ENCODE results near the gene LMO3.

LMO3 gene

GRCh38 chr12:16606201-16606849, 363 bp upstream of the LMO3 start:
- Mint-ChIP-seq H3K4me1 (ENCODE audit: low read depth) (no peaks in the 10 kb centered on the region), H3K9me3 (no peaks in the 10 kb centered on the region), H3K36me3 (ENCODE audit: low read depth) (no peaks in the 10 kb centered on the region), H3K27me3 (peaks cover 62% of the 10 kb centered on the region), H3K27ac (no peak overlapping the region), H3K4me3 (no peak overlapping the region)
- no peak for DNase-seq

DNA sequence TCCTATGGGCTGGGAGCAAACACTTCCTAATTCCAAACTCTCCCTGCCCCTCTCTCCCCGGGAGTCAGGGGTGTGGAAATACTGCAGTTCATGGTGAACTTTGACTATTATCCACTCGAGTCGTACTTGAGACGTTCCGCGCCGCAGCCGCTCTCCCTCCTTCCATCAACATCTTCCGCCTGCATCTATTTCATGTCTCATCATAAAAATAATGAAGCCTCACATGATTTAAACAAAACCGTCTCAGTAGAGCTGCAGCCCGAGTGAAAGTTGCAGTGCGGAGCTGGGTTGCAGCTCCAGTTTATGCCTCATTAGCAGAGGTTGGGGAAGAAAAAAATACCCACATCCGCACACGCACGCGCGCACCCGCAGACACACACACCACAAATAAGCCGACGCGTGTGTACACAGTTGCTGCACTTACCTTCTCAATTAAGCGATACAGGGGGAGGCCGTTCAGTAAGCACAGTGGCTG, 283 bp downstream of the LMO3 start:
- Mint-ChIP-seq H3K9me3 (peaks cover 2% of the 10 kb centered on the region), H3K4me3 (no peak overlapping the region), H3K36me3 (ENCODE audit: low read depth) (no peaks in the 10 kb centered on the region), H3K27me3 (peaks cover 62% of the 10 kb centered on the region), H3K27ac (no peak overlapping the region), H3K4me1 (ENCODE audit: low read depth) (no peaks in the 10 kb centered on the region)
- DNase-seq = no peak

DNA sequence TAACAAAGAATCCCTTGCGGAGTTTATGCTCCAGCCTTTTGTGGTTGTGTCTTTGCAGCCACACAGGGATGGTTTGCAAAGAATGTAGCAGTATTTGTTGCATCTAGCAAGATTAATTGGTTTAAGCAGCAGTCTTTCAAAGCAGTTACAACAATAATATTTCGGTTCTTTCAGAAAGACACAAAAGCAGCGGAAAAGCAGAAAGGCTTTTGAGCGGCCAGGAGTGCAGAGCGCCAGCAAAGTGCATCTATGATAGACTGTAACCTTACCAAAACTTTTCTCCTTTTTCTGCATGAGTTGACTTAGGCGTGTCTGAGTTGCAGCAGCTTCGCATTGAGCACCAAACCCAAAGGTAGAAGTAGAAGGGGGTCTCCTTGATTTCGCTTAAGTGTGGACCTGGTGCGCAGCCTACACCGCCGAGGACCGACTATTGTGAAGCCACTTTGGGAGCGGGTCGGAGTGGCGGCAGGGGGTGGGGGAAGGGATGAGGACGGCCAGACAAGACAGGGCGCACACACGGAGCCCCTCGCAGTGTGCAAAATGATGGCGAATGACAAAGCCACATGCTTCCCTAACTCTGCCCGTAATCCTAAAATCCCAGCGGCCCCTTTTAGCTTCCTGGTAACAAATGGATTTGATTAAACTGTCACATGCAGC, 1.2 kb downstream of the LMO3 start:
- no peaks in the 10 kb centered on the region for H3K36me3 Mint-ChIP-seq (ENCODE audit: low read depth)
- H3K9me3 Mint-ChIP-seq = peaks cover 2% of the 10 kb centered on the region
- DNase-seq = no peak
- no peaks in the 10 kb centered on the region for H3K4me1 Mint-ChIP-seq (ENCODE audit: low read depth)
- H3K27ac Mint-ChIP-seq = no peak overlapping the region
- no peak overlapping the region for H3K4me3 Mint-ChIP-seq
- H3K27me3 Mint-ChIP-seq = peaks cover 56% of the 10 kb centered on the region

DNA sequence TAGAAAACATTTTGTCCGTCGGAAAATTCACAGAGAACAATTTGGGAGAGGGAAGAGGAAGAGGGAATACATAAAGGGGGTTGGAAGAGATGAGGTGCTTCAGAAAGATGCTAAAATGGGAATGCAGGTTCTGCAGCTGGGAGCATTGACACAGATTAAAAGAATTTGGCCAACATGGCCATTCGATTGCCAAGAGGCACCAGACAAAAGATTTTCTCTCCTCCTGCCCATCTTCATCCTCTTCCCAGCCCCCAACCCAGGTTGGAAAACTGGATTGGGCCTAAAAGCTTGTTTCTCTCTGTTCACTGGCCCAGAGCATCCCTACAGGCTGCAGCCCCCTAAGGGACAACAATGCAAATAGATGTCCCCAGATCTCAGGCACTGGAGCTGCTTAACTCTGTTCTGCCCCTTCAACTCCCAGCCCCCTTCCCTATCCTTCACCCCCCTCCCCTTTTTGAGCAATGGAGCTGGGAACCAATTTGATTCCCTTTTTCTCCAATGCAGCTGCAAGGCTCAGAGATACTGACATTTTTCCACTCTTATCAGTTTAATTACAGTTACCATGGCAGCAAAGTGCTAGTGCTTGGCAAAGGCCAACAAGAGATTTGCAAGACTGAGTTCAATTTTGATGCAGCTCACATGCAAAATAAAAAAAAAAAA, 1.9 kb downstream of the LMO3 start:
- Mint-ChIP-seq H3K27ac (no peak overlapping the region), H3K4me1 (ENCODE audit: low read depth) (no peaks in the 10 kb centered on the region), H3K36me3 (ENCODE audit: low read depth) (no peaks in the 10 kb centered on the region), H3K4me3 (no peak overlapping the region), H3K27me3 (peaks cover 51% of the 10 kb centered on the region), H3K9me3 (peaks cover 2% of the 10 kb centered on the region)
- no peak for DNase-seq

DNA sequence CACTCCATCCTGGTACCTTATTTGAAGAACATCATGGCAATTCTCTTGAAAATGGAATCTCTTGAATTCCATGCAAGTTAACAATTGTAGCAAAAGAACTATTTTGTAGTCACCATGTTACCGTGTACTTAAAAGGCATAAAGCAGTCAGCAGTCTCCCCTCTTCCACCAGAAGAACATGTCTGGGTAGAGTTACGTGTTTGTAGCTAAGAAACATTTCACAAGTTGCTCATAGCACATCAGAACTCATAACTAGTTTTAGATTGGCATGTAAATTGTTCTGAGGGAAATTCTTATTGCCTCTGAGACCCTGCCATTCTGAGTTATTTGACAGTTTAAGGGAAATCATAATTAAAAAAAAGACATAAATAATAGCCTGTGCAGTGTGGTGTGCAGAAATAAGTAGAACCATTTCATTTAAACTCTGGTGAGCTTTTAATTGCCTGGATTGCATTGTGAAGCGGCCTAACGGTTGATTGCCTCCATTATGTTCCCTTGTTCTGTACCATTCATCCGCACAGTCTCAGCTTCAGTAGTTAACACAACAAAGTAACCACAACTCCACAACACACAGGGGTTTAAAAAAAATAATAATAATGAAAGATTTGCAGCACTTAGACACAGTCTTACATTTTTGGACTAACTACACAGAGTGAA, 2.6 kb downstream of the LMO3 start:
- no peak for DNase-seq
- no peak overlapping the region for H3K4me3 Mint-ChIP-seq
- no peaks in the 10 kb centered on the region for H3K4me1 Mint-ChIP-seq (ENCODE audit: low read depth)
- H3K36me3 Mint-ChIP-seq (ENCODE audit: low read depth) = no peaks in the 10 kb centered on the region
- H3K9me3 Mint-ChIP-seq = peaks cover 2% of the 10 kb centered on the region
- peaks cover 46% of the 10 kb centered on the region for H3K27me3 Mint-ChIP-seq
- no peak overlapping the region for H3K27ac Mint-ChIP-seq

DNA sequence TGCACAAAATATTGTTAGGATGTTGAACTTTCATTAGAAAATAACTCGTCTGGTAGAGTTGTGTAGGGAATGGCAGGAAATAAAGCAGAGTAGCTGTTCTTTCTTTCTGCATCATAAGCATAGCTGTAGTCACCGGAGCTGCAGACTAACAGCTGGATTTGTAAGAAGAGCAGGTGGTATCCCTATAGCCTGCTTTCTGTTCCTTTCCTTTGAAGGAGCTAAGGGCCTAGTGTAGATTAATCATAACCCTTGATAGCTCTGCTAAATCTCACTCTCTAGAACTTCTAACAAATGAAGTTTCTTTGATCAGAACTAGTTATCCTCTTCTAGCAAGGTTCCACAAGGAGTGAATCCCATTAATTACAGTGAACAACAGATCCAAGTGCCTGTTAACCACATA, 3.5 kb downstream of the LMO3 start:
- Mint-ChIP-seq H3K9me3 (peaks cover 2% of the 10 kb centered on the region), H3K36me3 (ENCODE audit: low read depth) (no peaks in the 10 kb centered on the region), H3K4me1 (ENCODE audit: low read depth) (no peaks in the 10 kb centered on the region), H3K27ac (no peak overlapping the region), H3K27me3 (peaks cover 36% of the 10 kb centered on the region), H3K4me3 (no peak overlapping the region)
- no peak for DNase-seq

- no peak for DNase-seq
These were observed 5.4 kb downstream of the LMO3 start for GRCh38 chr12:16600525-16600924.

DNA sequence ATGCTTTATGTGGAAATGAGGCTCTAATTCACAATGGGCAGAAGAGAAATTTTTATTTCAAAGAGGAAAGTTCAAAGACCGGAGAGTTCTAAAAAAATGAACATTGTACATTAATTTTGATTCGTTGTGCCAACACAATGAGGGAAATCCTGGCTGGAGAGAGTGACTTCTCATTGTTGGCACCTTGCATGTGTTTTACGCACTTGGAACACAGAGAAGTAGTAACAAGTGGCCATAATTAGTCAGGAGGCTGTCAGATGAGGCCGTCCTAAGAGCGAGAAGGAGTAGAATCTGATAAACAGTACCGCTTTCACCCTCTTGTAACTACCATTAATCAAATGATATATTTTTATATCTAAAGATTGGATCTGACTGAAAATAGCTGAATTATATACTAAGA, 6.9 kb downstream of the LMO3 start:
- H3K4me1 Mint-ChIP-seq (ENCODE audit: low read depth) = no peaks in the 10 kb centered on the region

More at GRCh38 chr12:16600525-16600924, 5.4 kb downstream of the LMO3 start:
- no peak overlapping the region for H3K4me3 Mint-ChIP-seq
- H3K27me3 Mint-ChIP-seq = peaks cover 18% of the 10 kb centered on the region
- no peaks in the 10 kb centered on the region for H3K4me1 Mint-ChIP-seq (ENCODE audit: low read depth)
- H3K9me3 Mint-ChIP-seq = peaks cover 2% of the 10 kb centered on the region
- no peaks in the 10 kb centered on the region for H3K36me3 Mint-ChIP-seq (ENCODE audit: low read depth)
- H3K27ac Mint-ChIP-seq = no peak overlapping the region

GRCh38 chr12:16594797-16595196, 11.2 kb downstream of the LMO3 start:
- H3K27ac Mint-ChIP-seq = no peak overlapping the region
- no peaks in the 10 kb centered on the region for H3K36me3 Mint-ChIP-seq (ENCODE audit: low read depth)
- H3K4me3 Mint-ChIP-seq = no peak overlapping the region

More for the DNA sequence above, 6.9 kb downstream of the LMO3 start:
- DNase-seq = no peak
- Mint-ChIP-seq H3K27ac (no peak overlapping the region), H3K27me3 (peaks cover 6% of the 10 kb centered on the region), H3K4me3 (no peak overlapping the region), H3K36me3 (ENCODE audit: low read depth) (no peaks in the 10 kb centered on the region), H3K9me3 (peaks cover 2% of the 10 kb centered on the region)

DNA sequence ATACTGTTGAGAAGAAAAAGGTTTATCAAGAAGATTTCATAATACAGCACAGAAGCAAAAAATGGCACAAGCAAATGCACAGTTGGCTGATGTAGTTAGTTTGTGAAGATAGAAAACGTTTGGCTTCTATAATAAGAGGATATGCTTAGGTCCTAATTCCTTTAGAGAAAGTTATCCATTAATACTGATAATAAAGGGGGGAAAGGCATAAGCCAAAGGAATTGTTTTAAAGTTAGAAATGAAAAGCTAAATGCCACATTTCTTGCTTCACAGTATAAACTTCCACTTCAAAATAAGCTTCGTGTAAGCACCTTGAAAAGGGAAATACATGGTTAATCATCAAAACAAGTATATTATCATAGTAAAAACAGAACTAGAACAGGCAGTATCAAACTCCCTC, 12.4 kb downstream of the LMO3 start:
- Mint-ChIP-seq H3K27ac (no peak overlapping the region), H3K27me3 (no peaks in the 10 kb centered on the region), H3K9me3 (peaks cover 2% of the 10 kb centered on the region), H3K4me3 (no peak overlapping the region), H3K4me1 (ENCODE audit: low read depth) (no peaks in the 10 kb centered on the region), H3K36me3 (ENCODE audit: low read depth) (no peaks in the 10 kb centered on the region)
- no peak for DNase-seq

More at GRCh38 chr12:16594797-16595196, 11.2 kb downstream of the LMO3 start:
- no peaks in the 10 kb centered on the region for H3K27me3 Mint-ChIP-seq
- no peaks in the 10 kb centered on the region for H3K4me1 Mint-ChIP-seq (ENCODE audit: low read depth)
- DNase-seq = no peak
- peaks cover 2% of the 10 kb centered on the region for H3K9me3 Mint-ChIP-seq

DNA sequence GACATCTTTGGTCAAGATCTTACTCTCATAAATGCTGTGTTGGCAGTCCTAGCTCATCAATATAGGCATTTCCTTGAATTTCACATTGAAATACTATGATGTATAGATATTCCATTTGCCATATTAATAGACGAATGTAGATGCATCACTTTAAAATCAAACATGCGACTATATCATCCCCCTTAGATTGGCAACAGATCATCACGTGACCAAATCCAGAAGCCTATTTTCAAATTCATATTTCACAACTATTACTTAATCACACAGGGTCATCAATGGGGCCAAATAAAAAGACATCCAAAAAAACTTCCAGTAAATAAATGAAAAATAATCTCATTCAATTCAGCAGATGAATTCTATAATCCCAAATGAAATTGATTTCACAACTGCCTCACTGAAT, 15.3 kb downstream of the LMO3 start:
- peaks cover 4% of the 10 kb centered on the region for H3K9me3 Mint-ChIP-seq
- H3K27me3 Mint-ChIP-seq = no peaks in the 10 kb centered on the region
- H3K4me3 Mint-ChIP-seq = no peak overlapping the region

GRCh38 chr12:16588812-16589211, 17.1 kb downstream of the LMO3 start:
- Mint-ChIP-seq H3K4me1 (ENCODE audit: low read depth) (no peaks in the 10 kb centered on the region), H3K4me3 (no peak overlapping the region), H3K9me3 (peaks cover 6% of the 10 kb centered on the region), H3K36me3 (ENCODE audit: low read depth) (no peaks in the 10 kb centered on the region), H3K27ac (no peak overlapping the region), H3K27me3 (no peaks in the 10 kb centered on the region)
- DNase-seq = no peak

More for the DNA sequence above, 15.3 kb downstream of the LMO3 start:
- Mint-ChIP-seq H3K27ac (no peak overlapping the region), H3K36me3 (ENCODE audit: low read depth) (no peaks in the 10 kb centered on the region), H3K4me1 (ENCODE audit: low read depth) (no peaks in the 10 kb centered on the region)
- no peak for DNase-seq

GRCh38 chr12:16587514-16587913, 18.4 kb downstream of the LMO3 start:
- H3K4me3 Mint-ChIP-seq = no peak overlapping the region

DNA sequence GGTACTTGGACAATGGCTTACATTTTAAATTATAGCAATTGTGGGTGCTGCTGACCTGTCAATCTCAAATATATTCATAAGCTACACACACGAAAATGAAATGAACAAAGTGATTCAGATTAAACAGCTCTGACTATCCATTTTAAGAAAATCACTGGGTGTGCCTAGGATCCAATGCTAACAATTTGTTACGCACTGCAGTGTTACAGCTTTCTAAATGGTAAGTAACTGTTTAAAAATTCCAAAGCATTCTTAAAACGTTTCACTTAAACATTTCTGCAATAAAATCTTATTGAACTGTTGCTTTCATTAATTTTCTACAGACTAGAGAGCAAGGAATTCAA, 18.9 kb downstream of the LMO3 start:
- no peak for DNase-seq
- no peaks in the 10 kb centered on the region for H3K4me1 Mint-ChIP-seq (ENCODE audit: low read depth)
- no peaks in the 10 kb centered on the region for H3K27me3 Mint-ChIP-seq
- no peak overlapping the region for H3K27ac Mint-ChIP-seq
- H3K9me3 Mint-ChIP-seq = peaks cover 11% of the 10 kb centered on the region
- H3K36me3 Mint-ChIP-seq (ENCODE audit: low read depth) = no peaks in the 10 kb centered on the region
- no peak overlapping the region for H3K4me3 Mint-ChIP-seq

More at GRCh38 chr12:16587514-16587913, 18.4 kb downstream of the LMO3 start:
- DNase-seq = no peak
- Mint-ChIP-seq H3K27ac (no peak overlapping the region), H3K27me3 (no peaks in the 10 kb centered on the region), H3K36me3 (ENCODE audit: low read depth) (no peaks in the 10 kb centered on the region), H3K9me3 (peaks cover 9% of the 10 kb centered on the region), H3K4me1 (ENCODE audit: low read depth) (no peaks in the 10 kb centered on the region)

Data from activated T-cell treated with anti-CD3 and anti-CD28 coated beads, Interleukin-2, amount 50 U/mL, for 24 hours (primary cell).